GM12874 (cell line): ENCODE data around the gene ANKRD34B.

Source experiments
- TF ChIP-seq, protein P1 (sequence below): IDR thresholded peaks from 2 replicates; pipeline ENCODE4 v1.5.1; 2011; ENCODE audit warnings: low read depth, mild to moderate bottlenecking, control low read depth, low read length, moderate library complexity; ENCODE audit not compliant: insufficient read depth

The ANKRD34B gene

DNA sequence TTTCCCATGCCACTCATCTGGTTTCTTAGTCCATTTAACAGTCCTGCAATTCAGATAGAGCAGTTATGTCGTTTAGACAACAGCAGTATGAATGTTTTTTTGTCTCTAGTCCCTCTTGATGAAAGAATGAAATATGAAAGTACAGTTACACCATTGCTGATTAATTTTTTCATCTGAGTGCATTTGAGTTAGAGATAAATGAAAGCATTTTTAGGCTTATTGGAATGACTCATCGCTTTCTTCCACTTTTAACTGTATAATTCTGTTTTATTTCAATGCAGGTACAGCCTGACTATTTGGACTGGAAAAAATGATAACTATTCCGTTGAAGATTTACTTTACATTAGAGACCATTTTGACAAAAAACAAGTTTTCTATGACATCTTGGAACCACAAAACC, 28.7 kb downstream of the ANKRD34B start:
- TF ChIP-seq, protein P1, sequence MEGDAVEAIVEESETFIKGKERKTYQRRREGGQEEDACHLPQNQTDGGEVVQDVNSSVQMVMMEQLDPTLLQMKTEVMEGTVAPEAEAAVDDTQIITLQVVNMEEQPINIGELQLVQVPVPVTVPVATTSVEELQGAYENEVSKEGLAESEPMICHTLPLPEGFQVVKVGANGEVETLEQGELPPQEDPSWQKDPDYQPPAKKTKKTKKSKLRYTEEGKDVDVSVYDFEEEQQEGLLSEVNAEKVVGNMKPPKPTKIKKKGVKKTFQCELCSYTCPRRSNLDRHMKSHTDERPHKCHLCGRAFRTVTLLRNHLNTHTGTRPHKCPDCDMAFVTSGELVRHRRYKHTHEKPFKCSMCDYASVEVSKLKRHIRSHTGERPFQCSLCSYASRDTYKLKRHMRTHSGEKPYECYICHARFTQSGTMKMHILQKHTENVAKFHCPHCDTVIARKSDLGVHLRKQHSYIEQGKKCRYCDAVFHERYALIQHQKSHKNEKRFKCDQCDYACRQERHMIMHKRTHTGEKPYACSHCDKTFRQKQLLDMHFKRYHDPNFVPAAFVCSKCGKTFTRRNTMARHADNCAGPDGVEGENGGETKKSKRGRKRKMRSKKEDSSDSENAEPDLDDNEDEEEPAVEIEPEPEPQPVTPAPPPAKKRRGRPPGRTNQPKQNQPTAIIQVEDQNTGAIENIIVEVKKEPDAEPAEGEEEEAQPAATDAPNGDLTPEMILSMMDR = no peak

- TF ChIP-seq, protein P1 = no peak
Observed at GRCh38 chr5:80540691-80541090, 29.4 kb downstream of the ANKRD34B start.

- TF ChIP-seq, protein P1 = no peak
Observed at GRCh38 chr5:80516826-80517225, 53.3 kb downstream of the ANKRD34B start.

DNA sequence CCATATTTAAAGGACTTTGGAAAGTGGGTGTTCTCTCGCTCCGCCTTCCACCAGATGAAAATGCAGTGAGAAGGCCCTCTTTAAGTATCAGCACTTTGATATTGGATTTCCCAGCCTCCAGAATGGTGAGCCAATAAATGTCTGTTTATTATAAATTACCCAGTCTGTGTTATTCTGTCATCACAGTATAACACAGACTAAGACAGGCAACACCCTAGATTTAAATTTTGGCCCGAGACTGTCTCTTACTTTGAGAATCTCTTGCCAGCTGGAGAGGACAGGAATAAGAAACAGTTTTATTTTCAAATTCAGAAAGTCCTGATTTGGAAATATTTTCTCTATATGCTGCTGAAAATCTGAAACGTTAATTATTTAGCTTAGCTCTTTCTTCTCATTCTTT, 60.7 kb downstream of the ANKRD34B start:
- TF ChIP-seq, protein P1 = no peak

DNA sequence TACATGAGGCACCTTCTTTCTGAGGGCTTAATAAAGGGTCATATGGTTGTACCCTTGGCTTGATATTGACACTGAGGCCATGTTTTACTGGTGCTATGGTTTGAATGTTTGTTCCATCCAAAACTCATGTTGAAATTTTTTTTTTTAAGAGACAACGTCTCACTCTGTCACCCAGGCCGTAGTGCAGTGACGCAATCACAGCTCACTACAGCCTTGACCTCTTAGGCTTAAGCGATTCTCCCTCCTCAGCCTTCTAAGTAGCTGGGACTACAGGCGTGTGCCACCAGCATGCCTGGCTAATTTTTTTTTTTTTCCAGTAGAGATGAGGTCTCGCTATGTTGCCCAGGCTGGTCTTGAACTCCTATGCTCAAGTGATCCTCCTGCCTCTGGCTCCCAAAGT, 61.2 kb downstream of the ANKRD34B start:
- TF ChIP-seq, protein P1 = no peak

- TF ChIP-seq, protein P1 = no peak
Observed at GRCh38 chr5:80507663-80508062, 62.4 kb downstream of the ANKRD34B start.
